ENCODE measurements around the gene GABPA.
"Not testable (repeated sequence)": the region's sequence is repeated elsewhere in the genome, so short reads cannot be mapped to it uniquely, and the experiment has no call there.

GABPA gene

GRCh38 chr21:25737421-25737820 lies 2.6 kb downstream of the GABPA start:
- DNase-seq (ENCODE audit: low read depth in 2 of 2): no peak

DNA sequence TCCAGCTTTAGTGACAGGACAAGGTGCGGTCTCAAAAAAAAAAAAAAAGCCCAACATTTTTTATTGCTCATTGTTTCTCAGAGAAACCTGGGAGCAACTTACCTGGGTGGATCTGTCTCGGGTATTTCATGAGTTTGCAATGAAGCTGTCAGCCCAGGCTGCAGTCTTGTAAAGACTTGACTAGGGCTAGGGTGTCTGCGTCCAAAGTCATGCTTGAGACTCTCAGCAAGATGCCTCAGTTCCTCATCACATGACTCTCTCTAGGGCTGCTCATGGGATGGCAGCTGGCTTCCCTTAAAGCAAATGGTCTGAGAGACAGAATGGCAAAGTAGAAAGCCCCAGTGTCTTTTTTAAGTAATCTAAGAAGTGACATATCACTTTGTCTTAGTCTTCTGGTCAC lies 8.1 kb downstream of the GABPA start:
- no peak for DNase-seq (ENCODE audit: low read depth in 2 of 2)

DNA sequence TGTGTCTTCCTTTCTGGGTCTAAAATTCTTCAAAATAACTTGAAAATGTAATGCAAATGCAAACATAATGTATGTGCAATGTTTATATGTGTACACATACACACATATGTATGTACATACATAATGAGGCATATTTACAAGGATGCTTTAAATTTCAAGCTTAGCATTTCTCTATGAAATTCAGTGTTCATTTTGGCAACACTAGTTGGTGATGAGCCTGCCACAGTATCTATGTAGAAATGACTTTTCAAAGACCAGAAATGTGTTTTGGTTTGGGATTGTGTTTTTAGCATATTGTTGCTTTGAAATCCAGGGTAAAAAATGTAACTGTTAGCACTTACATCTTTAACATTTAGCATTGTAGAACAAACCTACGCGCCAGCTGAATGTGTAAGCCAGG lies 10.1 kb downstream of the GABPA start:
- no peak for DNase-seq (ENCODE audit: low read depth in 2 of 2)

DNA sequence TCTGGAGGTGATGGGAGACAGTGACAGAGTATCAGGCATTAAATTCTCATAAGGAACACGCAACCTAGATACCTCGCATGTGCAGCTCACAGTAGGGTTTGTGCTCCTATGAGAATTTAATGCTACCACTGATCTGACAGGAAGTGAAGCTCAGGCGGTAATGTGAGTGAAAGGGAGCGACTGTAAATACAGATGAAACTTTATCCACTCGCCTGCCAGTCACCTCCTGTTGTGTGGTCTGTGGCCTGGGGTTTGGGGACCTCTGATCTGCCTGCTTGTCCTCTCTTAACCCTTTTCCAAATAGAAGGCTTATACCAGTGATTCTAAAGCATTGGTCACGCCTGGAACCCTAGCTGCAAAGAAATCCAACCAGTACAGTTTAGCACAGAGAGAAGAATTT lies 15.3 kb downstream of the GABPA start:
- no peak for DNase-seq (ENCODE audit: low read depth in 2 of 2)

DNA sequence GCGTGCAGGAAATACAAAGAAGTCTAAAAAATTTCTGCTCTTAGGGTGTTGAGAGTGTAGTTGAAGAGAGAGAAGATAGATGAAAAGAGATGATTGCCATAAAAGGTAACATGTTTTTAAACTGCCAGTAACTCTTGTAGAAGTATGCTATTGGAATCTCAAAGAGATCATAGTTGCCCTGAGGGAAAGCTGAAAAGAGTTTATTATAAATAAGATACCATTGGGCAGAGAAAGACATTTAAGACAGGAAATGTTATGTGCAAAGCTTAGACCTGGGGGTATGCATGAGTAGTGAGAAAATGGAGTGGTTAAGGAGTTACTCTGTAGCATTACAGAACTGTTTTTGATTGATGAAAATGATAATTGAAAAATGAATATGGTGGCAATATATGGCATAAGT lies 17.6 kb downstream of the GABPA start:
- no peak for DNase-seq (ENCODE audit: low read depth in 2 of 2)

DNA sequence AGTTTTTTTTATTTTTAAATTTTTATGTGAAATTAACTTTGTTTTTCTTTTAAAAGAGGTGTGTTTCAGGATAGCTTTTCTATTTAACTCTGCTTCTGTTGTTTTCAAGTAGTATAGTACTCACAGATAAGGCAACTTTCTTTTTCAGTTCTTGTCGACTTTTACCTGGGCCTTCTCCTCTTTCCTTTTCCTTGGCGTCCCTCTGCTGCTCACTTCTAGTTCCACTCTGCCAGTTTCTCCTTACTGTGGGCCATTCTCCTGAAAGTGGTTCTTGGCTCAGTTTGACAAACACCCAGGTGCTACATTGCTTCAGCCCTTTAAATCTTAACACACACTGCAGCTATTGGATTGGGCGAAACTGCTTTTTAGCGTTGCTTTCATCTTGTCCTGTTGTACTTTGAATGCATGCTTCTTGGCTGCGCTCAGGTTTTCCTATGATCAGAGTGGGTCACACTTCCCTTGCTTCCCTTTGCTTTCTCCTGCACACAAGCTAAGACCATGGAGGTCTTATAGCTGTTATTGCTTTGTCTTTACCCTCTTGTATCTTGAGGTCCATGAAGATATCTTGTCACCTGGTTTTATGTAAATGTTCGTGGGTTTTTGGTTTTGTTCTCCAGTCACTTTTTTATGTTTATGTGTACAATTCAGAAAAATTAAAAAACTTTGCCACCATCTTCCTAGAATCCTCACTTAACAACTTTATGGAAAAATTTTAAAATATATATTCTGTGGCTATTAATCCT lies 21.6 kb downstream of the GABPA start:
- DNase-seq (ENCODE audit: low read depth in 2 of 2): no peak

- no peak for DNase-seq (ENCODE audit: low read depth in 2 of 2)
Observed at GRCh38 chr21:25757531-25757930, 22.8 kb downstream of the GABPA start.

DNA sequence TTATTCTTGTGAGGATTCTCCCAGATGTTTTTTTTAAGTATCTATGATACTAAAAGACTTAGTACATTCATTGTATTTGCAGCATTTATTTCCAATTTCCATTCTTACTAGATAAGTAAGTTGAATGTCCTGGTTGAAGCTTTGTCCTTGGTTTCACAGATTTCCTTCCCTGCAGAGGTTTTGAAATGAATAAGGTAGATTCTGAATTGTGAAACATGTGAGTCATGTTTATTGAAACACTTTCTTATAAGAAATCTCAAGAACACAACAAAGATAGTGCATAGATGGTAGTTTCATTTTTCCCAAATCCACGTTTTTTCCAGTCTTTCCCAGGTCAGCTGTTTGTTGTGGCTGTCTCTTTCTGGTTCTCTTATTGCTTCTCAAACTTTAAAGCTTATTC lies 24.8 kb downstream of the GABPA start:
- DNase-seq (ENCODE audit: low read depth in 2 of 2): no peak

DNA sequence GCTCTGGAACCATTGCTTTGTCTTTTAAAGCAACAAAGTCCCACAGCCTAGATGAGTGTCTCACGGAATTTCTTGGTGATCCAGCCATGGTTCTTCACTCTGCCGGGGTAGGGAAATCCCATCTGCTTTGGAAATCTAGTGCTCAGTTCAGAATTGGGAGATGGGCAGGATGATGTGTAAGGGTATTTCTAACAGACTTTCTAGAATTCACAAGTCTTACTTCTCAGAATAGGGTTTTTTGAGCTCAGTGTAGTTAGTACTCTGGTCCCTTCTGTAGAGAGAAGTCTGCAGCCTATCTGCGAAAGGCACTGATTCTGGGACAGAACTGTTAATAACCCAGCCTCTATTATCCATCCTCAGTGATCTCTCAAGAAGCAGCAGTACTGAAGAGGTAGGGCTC lies 25.3 kb downstream of the GABPA start:
- no peak for DNase-seq (ENCODE audit: low read depth in 2 of 2)

- DNase-seq (ENCODE audit: low read depth in 2 of 2): no peak
Observed at GRCh38 chr21:25760677-25761076, 25.9 kb downstream of the GABPA start.

- no peak for DNase-seq (ENCODE audit: low read depth in 2 of 2)
Observed at GRCh38 chr21:25764065-25764464, 29.3 kb downstream of the GABPA start.

GRCh38 chr21:25767921-25768320 lies 33.1 kb downstream of the GABPA start:
- no peak for DNase-seq (ENCODE audit: low read depth in 2 of 2)

GRCh38 chr21:25772686-25773085 lies 37.9 kb downstream of the GABPA start:
- DNase-seq (ENCODE audit: low read depth in 2 of 2): no peak

DNA sequence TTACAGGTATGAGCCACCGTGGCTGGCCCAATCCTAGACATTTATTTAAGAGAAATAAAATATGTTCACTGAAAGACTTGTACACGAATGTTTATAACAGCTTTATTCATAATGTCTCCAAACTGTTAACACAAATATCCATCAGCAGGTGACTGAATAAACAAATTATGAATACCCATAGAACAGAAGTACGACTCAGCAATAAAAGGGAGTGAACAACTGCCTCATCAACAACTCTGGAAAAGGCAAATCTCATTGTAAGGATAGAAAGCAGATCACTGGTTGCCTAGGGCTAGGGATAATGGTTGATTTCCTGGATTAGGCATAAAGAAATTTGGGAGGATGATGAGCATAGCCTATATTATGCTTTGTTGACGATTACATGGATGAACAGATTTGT lies 41.7 kb downstream of the GABPA start:
- no peak for DNase-seq (ENCODE audit: low read depth in 2 of 2)

DNA sequence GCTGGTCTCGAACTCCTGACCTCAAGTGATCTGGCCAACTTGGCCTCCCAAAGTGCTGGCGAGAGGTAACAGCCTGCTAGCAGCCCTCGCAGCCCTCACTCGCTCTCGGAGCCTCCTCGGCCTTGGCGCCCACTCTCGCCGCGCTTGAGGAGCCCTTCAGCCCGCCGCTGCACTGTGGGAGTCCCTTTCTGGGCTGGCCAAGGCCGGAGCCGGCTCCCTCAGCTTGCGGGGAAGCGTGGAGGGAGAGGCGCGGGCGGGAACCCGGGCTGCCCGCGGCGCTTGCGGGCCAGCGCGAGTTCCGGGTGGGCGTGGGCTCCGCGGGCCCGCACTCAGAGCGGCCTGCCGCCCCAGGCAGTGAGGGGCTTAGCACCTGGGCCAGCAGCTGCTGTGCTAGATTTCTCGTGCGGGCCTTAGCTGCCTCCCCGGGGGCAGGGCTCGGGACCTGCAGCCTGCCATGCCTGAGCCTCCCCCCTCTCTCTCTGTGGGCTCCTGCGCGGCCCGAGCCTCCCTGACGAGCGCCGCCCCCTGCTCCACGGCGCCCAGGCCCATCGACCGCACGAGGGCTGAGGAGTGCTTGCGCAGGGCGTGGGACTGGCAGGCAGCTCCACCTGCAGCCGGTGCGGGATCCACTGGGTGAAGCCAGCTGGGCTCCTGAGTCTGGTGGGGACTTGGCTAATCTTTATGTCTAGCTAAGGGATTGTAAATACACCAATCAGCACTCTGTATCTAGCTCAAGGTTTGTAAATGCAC lies 43.5 kb downstream of the GABPA start:
- DNase-seq (ENCODE audit: low read depth in 2 of 2): not testable (repeated sequence)

DNA sequence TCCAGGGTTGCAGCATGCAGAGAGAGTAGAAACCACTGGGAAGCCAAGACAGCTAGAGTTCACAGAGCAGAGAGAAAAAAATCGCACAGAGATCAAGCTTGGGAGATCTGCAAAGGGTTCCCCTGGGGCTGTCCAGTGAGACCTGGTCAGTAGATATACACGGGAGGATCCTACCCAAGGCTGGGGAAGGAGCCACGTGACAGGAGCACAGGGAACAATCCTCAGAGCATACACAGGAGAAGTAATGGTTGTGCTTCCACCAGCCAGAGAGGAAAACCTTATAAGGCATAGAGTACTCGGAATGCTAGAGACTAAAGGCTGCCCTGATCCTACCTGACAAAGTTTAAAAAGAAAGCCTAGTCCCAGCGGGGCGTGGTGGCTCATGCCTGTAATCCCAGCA lies 53.9 kb downstream of the GABPA start:
- DNase-seq (ENCODE audit: low read depth in 2 of 2): no peak

- peak; percentile 13 to 21 for DNase-seq (ENCODE audit: low read depth in 2 of 2)
Observed at GRCh38 chr21:25790122-25790877, 55.5 kb downstream of the GABPA start.

DNA sequence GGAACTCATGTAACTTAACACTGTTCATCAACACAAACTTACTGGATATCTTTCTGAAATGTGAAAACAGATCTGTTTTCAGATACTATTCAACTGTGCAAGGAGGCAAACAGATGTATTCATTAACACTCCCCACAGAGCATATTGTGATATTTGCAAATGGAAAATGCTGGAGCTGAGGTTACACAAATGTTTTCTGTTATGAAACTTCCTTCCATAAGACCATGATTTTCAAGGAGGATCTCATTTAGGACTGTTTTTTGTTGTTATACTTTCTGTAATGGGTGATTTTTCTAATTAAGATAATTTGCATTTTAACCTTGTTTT lies 56.1 kb downstream of the GABPA start:
- no peak for DNase-seq (ENCODE audit: low read depth in 2 of 2)

DNA sequence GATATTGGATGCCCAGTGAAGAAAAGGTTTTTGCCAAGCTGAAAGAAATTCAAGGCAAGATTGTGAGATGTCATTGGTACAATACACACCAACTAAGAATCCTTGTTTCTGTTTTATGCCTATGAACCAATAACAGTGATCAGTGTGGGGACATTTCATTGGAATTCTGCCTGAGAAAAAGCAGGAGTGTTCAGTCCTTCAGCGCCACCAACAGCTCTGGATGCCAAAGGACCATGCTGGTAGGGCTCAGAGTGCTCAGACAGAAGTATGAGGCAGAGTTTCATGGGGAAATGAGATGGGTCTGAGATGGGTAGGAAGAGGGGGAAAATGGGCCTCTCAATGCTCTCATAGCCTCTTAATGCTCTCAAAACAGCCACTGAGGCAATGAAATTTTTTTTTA lies 56.5 kb downstream of the GABPA start:
- DNase-seq (ENCODE audit: low read depth in 2 of 2): no peak

DNA sequence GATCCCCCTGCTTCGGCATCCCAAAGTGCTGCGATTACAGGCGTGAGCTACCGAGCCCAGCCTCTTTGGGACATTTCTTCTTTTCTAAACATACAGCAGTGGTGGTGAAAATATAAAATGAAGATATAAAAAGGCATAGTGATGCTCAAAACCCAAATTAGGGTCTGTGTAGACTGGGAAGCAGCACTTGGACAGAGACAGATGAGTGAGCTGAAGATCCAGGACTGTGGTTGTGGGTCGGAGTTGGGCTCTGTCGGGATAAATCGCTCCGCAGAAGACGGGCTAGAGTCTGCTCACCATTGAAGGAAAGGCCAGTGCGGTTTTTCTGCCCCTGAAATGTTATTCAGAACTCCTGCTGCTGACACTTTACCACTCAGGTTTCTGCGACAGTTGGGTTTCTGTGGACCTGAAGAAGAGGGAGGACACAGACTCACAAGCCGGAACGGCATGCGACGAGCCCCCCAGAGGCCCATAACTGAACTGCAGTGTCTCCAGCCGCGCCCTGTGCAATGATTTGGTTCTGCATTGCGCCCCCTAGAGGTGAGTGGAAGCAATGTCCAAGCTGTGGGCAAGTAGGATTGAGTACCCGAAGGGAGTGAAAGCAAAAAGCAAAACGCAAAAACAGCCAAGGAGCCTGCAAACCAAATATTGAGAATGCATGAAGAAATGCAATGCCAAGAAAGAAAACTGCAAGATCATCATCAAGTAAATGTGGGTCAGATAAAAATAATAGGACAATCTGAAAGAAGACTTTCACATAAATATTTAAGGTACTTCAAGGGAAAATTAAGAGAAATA lies 66.6 kb downstream of the GABPA start:
- peak; percentile 28 to 48 for DNase-seq (ENCODE audit: low read depth in 2 of 2)

DNA sequence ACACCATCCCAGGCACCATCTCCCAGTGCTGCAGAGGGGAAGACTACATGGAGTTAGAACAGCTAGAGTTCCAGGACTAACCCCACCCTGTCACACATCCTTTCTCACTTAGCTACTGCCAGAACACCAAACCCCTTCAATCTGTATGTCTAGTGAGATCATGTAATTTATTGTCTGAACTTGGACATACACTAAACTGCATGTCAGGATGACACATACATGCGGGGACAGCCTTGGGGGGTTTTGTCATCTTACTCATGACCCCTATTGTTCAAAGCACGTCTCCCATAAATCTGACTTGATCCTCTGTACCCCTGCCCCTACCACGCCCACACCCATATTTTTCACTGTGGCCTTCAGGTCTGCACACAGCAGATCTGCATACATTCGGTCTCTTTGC lies 71.3 kb downstream of the GABPA start:
- DNase-seq (ENCODE audit: low read depth in 2 of 2): no peak

- DNase-seq (ENCODE audit: low read depth in 2 of 2): no peak
Observed at GRCh38 chr21:25807191-25807590, 72.4 kb downstream of the GABPA start.

Measured in fibroblast of skin of left biceps (primary cell).